Subcutaneous adipose tissue (tissue), 4 donors: ENCODE results near the gene IL27RA. TPM values are rescaled to one million over a fixed set of nuclear protein-coding genes. Genes with fewer than 3 reads are reported as not detected.

ENCODE experiments used
- total RNA-seq, 4 donors: library from RNA; depleted of rRNA; stranded (reverse); fragments of >200 nt; gene quantifications; one replicate each; pipeline ENCODE4 v1.1.0, GENCODE V29; 2016
- TF ChIP-seq, protein P1 (sequence below): fragments of 450-650 bp; IDR thresholded peaks from one replicate; pipeline ENCODE4 v1.5.1; 2016; ENCODE audit warnings: low read depth, mild to moderate bottlenecking, control low read depth, antibody characterized with exemption, moderate library complexity

The IL27RA gene
- total RNA-seq, 4 donors from 2014 or later = 4.1 to 7.0 (median 6.2) TPM

DNA sequence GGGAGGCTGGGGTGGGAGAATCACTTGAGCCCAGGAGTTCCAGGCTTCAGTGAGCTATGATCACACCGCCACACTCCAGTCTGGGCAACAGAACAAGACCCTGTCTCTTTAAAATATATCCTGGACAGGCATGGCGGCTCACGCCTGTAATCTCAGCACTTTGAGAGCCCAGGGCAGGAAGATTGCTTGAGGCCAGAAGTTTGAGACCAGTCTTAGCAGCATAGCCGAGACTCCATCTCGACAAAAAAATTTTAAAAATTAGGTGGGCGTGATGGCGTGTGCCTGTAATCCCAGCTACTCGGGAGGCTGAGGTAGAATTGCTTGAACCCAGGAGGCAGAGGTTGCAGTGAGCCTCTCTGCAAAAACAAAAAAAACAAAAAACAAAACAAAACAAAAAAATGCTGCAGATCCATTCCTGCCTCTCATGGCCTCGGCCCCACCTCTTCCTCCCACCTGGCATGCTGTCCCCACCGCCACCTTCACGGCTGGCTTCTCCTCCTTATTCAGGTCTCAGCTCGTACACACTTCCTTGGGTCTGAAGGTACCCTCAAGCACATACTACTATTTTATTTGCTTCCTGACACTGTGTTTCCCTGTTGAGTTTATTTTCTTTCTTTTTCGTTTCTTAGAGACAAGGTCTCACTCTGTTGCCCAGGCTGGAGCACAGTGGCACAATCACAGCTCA is 30.7 kb upstream of the IL27RA start:
- TF ChIP-seq, protein P1, sequence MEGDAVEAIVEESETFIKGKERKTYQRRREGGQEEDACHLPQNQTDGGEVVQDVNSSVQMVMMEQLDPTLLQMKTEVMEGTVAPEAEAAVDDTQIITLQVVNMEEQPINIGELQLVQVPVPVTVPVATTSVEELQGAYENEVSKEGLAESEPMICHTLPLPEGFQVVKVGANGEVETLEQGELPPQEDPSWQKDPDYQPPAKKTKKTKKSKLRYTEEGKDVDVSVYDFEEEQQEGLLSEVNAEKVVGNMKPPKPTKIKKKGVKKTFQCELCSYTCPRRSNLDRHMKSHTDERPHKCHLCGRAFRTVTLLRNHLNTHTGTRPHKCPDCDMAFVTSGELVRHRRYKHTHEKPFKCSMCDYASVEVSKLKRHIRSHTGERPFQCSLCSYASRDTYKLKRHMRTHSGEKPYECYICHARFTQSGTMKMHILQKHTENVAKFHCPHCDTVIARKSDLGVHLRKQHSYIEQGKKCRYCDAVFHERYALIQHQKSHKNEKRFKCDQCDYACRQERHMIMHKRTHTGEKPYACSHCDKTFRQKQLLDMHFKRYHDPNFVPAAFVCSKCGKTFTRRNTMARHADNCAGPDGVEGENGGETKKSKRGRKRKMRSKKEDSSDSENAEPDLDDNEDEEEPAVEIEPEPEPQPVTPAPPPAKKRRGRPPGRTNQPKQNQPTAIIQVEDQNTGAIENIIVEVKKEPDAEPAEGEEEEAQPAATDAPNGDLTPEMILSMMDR = no peak

DNA sequence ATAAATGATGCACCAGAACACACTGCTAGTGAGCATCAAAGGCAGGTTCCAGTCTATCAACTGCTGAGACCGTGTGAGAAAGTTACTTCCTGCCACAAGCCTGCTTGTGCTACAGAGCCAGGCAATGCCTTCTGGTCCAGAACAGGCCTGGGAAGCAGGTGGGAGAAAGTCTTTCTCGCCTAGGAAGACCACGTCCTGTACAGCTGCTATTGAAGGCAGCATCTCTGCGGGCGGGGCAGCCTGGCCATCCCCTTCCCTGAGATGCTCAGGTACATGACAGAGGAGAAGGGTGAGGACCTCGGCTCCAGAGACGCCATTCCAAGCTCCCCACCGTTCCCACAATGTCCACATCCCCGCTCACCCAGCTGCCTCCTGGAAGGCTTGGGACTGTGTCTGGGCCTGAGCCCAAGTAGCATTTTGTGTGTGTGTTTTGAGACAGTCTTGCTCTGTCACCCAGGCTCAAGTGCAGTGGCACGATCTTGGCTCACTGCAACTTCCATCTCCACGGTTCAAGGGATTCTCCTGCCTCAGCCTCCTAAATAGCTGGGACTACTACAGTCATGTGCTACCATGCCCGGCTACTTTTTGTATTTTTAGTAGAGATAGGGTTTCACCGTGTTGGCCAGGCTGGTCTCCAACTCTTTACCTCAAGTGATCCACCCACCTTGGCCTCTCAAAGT is 28.9 kb upstream of the IL27RA start:
- TF ChIP-seq, protein P1 = no peak

DNA sequence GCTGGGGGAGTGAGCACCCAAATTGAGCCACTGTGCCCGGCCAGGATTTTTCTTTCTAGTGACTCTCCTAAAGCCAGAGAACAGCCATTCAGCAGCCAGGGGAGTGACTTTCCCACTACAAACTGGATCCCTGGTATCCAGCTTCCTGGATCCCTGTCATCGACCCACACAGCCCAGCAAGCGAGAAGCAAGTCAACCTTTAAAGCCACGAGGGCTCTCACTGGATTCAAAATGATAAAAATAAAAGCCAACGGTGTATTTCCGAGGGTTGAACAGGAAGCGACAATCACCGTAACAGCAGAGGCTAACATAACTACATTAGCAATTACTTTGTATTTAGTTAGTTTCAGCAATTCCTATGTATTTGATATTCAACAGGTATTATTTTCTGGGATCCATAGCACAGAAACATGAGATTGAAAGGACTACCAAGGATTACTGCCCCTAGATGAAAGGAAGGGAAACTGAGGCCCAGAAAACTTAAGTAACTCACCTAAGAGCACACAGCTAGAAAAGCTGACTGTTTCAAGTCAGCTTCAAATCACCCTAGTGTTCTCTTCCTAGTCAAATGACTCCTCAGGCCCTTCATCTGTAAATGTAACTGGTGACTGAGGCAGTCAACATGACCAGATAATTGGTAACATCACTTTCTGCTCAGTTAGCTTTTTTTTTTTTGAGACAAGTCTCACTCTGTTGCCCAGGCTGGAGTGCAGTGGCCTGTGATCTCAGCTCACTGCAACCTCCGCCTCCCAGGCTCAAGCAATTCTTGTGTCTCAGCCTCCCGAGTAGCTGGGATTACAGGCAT is 28.1 kb upstream of the IL27RA start:
- TF ChIP-seq, protein P1 = no peak

DNA sequence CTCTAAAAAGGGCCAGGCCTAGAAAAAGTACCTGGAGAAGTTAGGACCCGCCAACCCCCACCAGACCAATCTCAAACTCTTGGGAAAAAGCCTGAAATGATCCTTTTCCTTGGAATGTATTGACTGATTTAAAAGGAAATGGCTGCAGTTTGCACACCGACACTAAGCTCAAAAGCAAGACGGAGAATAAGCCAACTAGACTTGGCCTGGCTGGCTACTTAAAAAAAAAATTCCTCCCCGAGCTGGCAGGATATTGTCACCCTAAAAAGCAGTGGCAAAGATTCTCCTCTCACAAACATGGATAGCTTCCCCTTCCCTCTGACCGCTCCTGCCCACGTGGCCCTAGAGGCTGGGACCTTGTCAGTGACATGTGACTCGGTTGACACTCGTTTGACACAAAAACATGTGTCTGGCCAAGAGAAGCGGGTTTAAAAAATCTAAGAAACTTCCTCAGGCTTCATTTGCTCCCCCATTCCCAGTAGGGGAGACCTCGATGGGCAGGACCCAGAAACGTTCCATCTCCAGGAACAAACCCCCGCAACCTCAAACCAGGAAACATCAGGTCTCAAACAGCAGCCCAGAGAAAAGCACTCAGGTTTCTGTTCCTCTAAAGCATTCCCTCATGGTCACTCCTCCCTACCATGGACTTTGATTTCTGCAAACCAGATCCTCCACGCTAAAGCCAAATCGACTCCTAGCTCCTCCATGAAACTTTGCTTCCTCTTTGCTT is 26.8 kb upstream of the IL27RA start:
- TF ChIP-seq, protein P1 = no peak

DNA sequence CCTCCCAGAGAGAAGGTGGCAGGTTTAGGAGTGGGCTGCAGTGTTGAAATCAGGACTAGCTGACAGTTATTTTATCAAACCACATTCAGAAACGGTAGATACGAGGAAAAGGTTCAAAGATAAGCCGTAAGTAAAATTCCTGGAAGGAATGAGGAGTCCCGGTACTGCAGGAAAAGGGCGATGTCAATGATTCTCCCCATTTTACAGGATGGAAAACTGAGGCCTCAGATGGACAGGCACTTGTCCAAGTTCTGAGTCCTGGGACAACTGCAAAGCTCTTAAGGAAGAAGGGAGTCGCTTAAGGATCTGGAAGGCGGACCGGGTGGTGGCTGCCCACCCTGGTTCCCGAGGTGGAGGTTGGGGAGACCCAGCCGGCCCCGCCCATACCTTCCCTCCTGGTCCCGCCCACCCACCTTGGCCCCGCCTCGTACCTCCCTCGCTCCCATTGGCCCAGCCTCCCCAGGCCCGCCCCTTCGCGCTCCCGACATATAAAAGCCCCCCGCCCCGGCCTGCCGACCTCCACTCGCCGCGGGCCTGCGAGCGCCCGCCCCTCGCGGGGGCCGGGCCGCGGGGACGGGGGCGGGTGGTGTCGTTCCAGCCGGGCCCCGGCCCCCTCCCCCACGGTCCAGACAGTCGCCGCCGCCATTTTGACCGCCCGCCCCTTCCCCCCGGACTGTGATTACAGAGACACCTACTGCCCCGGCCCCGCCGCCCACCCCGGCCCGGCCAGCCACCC is 26.0 kb upstream of the IL27RA start:
- TF ChIP-seq, protein P1 = no peak

DNA sequence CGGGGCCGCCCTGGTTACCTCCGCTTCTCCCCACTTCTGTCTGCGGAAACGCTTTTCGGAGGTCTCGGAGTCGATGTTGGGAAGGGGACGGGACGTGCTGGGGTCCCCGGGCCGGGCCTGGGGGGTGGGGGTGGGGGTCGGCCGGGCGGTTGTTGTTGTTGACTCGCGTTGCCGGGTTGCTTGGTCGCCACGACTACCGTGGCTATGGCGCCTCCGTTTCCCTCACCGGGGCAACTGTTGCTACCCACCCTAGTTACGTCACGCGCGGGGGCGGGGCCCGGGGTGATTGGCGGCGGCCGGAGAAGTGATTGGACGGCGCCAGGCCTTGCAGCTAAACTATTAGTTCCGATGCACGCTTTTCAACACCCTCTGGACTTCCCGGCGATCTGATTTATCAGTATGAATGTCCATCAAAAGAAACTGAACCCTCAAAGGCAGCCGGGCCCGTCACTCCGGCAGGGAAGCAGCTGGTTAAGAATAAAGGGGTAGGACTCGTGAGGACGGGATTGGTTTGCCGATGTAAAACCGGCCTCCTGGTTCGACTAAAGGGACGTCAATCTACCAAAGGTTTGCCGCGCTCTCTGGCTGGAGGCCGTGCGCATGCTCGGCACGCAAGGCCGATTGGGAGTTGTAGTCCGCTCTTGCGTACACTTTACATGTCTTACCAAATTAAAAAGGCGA is 25.3 kb upstream of the IL27RA start, which contains the start of gene RFX1:
RFX1 (minus strand) TSS at position 236 of the 681 bp plus-strand sequence. CDS start 12,477 bp downstream, outside the sequence.
- TF ChIP-seq, protein P1 = no peak
